Gastrocnemius medialis (tissue), 4 donors: ENCODE data around the gene PRELID3B. TPM values are rescaled to one million over a fixed set of nuclear protein-coding genes. Genes with fewer than 3 reads are reported as not detected.

Experiments used
- ATAC-seq, 2 donors: fragments of 150-250 bp; one replicate each; pipeline ENCODE4 v1.9.1; 2016
- DNase-seq, 2 donors: peaks; one replicate each; pipeline ENCODE4 v3.0.0-alpha.2; 2019
- H3K27ac ChIP-seq, 4 donors: fragments of 200-600 bp; sonication (generic); 1 replicate in 1 of 4; 2 replicates in 3 of 4; pipeline ENCODE4 v1.5.1; 2016 to 2018; ENCODE audit warnings: mild to moderate bottlenecking in 2 of 4, moderate library complexity in 1 of 4
- H3K27me3 ChIP-seq, 3 donors: fragments of 200-600 bp; sonication (generic) in 2 of 3; 1 replicate in 1 of 3; 2 replicates in 2 of 3; pipeline versions ENCODE4 v1.5.1 to v1.6.0; 2016 to 2019; ENCODE audit warnings: mild to moderate bottlenecking in 1 of 3, moderate library complexity in 1 of 3
- H3K36me3 ChIP-seq, 2 donors: fragments of 200-600 bp; sonication (generic) in 1 of 2; one replicate each; pipeline ENCODE4 v1.5.1; 2017 to 2018
- H3K4me1 ChIP-seq, 2 donors: fragments of 200-600 bp; sonication (generic) in 1 of 2; one replicate each; pipeline ENCODE4 v1.5.1; 2016 to 2017; ENCODE audit warnings: mild to moderate bottlenecking in 2 of 2
- H3K4me3 ChIP-seq, 4 donors: fragments of 200-600 bp; sonication (generic) in 3 of 4; 1 replicate in 1 of 4; 2 replicates in 3 of 4; pipeline ENCODE4 v1.5.1; 2016 to 2019; ENCODE audit warnings: mild to moderate bottlenecking in 2 of 4
- H3K9me3 ChIP-seq, 3 donors: fragments of 200-600 bp; sonication (generic) in 2 of 3; 1 replicate in 1 of 3; 2 replicates in 2 of 3; pipeline ENCODE4 v1.5.1; 2016 to 2019
- POLR2A ChIP-seq, 2 donors: fragments of 450-650 bp; IDR thresholded peaks; one replicate each; pipeline ENCODE4 v1.6.1; 2017; ENCODE audit warnings: antibody characterized with exemption in 2 of 2, mild to moderate bottlenecking in 2 of 2, moderate library complexity in 2 of 2
- in situ Hi-C, 4 donors: fragments of 200-750 bp; cut with MboI; loops; one replicate each; pipeline versions ENCODE4 v1.15.0 to v1.8.0; 2017; ENCODE audit warnings: low sequenced_read_pairs in 4 of 4
- intact Hi-C: fragments of 100-400 bp; cut with DNase I; formaldehyde crosslinking; loops from one replicate; pipeline ENCODE4 v1.15.1; 2023; ENCODE audit warnings: low total_unique reads
- total RNA-seq, 4 donors: library from RNA; depleted of rRNA; stranded (reverse); fragments of >200 nt; gene quantifications; one replicate each; pipeline versions ENCODE4 v1.1.0 to v1.2.3, GENCODE V29; 2016
- TF ChIP-seq, protein P1 (sequence below), 5 experiments: fragments of 450-650 bp in 3 of 5; fragments of 200-600 bp in 2 of 5; sonication (generic) in 2 of 5; IDR thresholded peaks in 4 of 5; conservative IDR thresholded peaks in 1 of 5; 1 replicate in 4 of 5; 2 replicates in 1 of 5; pipeline ENCODE4 v1.5.1; 2016 to 2019; ENCODE audit warnings: antibody characterized with exemption in 5 of 5, mild to moderate bottlenecking in 3 of 5, moderate library complexity in 3 of 5

The PRELID3B gene
- total RNA-seq, 4 donors from 2014 or later = 31.6 to 41.3 (median 35.1) TPM

DNA sequence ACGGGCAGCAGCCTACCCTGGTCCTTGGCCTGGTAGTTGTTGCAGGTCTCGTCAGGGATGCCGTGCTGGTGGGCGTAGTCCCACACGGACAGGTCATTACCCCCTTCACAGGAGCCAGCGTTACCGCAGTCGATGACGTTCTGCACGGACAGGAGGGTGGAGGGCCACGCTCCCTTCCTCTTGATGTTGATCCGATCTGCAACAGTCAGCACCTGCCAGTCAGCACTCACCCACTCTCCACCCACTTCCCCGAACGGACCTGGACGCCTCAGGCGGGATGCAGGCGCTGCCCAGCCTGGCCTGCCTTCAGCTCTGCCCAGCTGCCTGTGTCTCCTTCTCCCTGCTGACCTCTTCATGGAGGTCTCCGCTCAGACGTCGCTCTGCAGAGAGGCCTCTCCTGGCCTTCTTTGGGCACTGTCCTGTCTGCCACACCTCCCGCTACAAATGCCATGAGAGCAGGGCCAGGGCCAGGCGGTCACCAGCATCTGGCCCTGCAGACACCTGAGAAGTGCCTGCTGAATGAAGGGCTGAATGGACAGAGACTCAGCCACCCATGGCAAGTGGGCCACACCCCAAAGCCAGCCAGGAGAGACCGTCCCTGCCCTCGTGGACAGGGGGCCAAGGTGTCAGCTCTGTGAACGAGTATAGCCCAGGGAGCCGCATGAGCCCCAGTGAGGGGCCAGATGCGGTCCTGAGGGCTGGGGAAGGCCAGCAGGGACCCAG, 41.0 kb downstream of the PRELID3B start:
- TF ChIP-seq POLR2A (IDR thresholded peaks at IDR 0.05) = no peak
- TF ChIP-seq, protein P1, sequence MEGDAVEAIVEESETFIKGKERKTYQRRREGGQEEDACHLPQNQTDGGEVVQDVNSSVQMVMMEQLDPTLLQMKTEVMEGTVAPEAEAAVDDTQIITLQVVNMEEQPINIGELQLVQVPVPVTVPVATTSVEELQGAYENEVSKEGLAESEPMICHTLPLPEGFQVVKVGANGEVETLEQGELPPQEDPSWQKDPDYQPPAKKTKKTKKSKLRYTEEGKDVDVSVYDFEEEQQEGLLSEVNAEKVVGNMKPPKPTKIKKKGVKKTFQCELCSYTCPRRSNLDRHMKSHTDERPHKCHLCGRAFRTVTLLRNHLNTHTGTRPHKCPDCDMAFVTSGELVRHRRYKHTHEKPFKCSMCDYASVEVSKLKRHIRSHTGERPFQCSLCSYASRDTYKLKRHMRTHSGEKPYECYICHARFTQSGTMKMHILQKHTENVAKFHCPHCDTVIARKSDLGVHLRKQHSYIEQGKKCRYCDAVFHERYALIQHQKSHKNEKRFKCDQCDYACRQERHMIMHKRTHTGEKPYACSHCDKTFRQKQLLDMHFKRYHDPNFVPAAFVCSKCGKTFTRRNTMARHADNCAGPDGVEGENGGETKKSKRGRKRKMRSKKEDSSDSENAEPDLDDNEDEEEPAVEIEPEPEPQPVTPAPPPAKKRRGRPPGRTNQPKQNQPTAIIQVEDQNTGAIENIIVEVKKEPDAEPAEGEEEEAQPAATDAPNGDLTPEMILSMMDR (IDR thresholded peaks at IDR 0.05 in 4 of 5, conservative IDR thresholded peaks at IDR 0.05 in 1 of 5) = no peak
- in situ Hi-C loops (no loop called here), intact Hi-C loops (no loop called here)
- Histone ChIP-seq H3K36me3 (peaks cover 0 to 36% of the 10 kb centered on the region in 2 donors), H3K9me3 (no peaks in the 10 kb centered on the region), H3K27me3 (no peaks in the 10 kb centered on the region), H3K4me1 (peaks cover 16 to 22% of the 10 kb centered on the region in 2 donors), H3K4me3 (no peak overlapping the region), H3K27ac (no peak overlapping the region)
- no peak for ATAC-seq
- no peak for DNase-seq

DNA sequence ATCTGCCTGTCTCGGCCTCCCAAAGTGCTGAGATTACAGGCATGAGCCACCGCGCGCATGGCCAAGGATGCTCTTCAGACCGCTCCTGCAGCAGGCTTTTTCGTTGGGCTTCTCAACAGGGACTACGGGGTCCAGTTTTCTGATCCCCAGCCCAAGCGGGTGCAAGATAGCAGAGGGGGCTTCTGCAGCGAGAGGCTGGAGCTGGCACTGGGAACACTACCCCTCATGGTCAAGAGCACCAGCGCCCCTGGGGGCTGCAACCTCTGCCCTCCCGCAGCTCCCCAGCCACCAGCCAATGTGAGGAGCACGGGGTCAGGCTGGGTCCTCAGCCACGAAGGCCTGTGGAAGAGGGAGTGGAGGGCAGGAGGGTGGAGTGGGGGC, 41.5 kb downstream of the PRELID3B start:
- TF ChIP-seq, protein P1 (IDR thresholded peaks at IDR 0.05 in 4 of 5, conservative IDR thresholded peaks at IDR 0.05 in 1 of 5) = no peak
- TF ChIP-seq POLR2A (IDR thresholded peaks at IDR 0.05) = no peak

DNA sequence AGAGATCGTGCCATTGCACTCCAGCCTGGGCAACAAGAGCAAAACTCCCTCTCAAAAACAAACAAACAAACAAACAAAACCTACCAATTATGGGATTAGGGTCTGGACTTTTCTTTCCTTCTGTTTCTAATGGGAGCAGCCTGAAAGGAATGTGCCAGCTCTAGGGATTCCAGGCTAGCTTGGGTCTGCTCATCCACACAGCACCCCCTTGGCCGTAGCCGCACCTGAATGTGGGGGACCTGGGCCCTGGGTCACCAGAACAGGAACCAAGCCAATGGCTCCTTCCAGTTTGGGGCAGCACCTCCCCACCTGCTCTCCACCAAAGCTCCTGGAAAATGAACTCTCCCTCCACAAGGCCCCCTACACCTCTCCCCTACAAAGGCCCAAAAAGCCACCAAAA, 42.3 kb downstream of the PRELID3B start:
- H3K4me1 ChIP-seq = peaks cover 5 to 10% of the 10 kb centered on the region in 2 donors
- in situ Hi-C loops = no loop called here
- no peak for DNase-seq
- no peak overlapping the region for H3K27ac ChIP-seq
- no peaks in the 10 kb centered on the region for H3K9me3 ChIP-seq
- TF ChIP-seq, protein P1 (IDR thresholded peaks at IDR 0.05 in 4 of 5, conservative IDR thresholded peaks at IDR 0.05 in 1 of 5) = no peak
- no peak for TF ChIP-seq POLR2A (IDR thresholded peaks at IDR 0.05)
- intact Hi-C loops = no loop called here
- no peak for ATAC-seq
- H3K4me3 ChIP-seq = no peak overlapping the region
- no peaks in the 10 kb centered on the region for H3K27me3 ChIP-seq
- H3K36me3 ChIP-seq = peaks cover 2 to 49% of the 10 kb centered on the region in 2 donors

More for the DNA sequence above, 41.5 kb downstream of the PRELID3B start:
- no peak for ATAC-seq
- in situ Hi-C loops = no loop called here
- no peaks in the 10 kb centered on the region for H3K27me3 ChIP-seq
- peaks cover 12 to 17% of the 10 kb centered on the region in 2 donors for H3K4me1 ChIP-seq
- no peaks in the 10 kb centered on the region for H3K9me3 ChIP-seq
- H3K36me3 ChIP-seq = peaks cover 2 to 42% of the 10 kb centered on the region in 2 donors
- no peak overlapping the region for H3K27ac ChIP-seq
- intact Hi-C loops = no loop called here
- no peak overlapping the region for H3K4me3 ChIP-seq
- no peak for DNase-seq

DNA sequence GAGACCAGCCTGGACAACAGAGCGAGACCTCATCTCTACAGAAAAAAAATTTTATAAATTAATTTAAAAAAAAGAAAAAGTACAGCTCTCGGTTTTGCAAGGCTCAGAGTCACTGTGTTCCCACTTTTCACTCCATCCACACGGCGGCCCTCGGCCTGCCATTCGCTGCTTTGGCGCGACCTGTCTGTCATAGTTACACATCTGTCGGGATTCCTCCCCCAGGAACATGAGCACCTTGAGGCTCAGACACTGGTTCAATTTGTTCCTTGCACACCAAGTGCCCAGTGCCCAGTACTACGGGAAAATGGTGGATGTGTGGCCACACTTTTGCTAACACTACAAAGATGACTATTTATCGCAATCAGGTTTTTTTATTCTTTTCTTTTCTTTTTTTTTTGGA, 43.9 kb downstream of the PRELID3B start:
- no peak for DNase-seq
- no peak overlapping the region for H3K27ac ChIP-seq
- no peak for TF ChIP-seq POLR2A (IDR thresholded peaks at IDR 0.05)
- TF ChIP-seq, protein P1 (IDR thresholded peaks at IDR 0.05 in 4 of 5, conservative IDR thresholded peaks at IDR 0.05 in 1 of 5) = no peak
- no peaks in the 10 kb centered on the region for H3K9me3 ChIP-seq
- no peak overlapping the region for H3K4me3 ChIP-seq
- ATAC-seq = no peak
- H3K4me1 ChIP-seq = no peaks in the 10 kb centered on the region
- intact Hi-C loops = no loop called here
- no peaks in the 10 kb centered on the region for H3K27me3 ChIP-seq
- in situ Hi-C loops = loop anchor here in 1 of 4 donors (25.0 kb wide), 1 partner anchor 111 kb away; no protein-coding TSS in a partner anchor
- H3K36me3 ChIP-seq = peaks cover 2 to 64% of the 10 kb centered on the region in 2 donors
